CD4-positive, CD25-positive, alpha-beta regulatory T cell (primary cell): ENCODE results near the gene IL21R. TPM values are rescaled to one million over a fixed set of nuclear protein-coding genes. Genes with fewer than 3 reads are reported as not detected.
A peak's percentile ranks its signal among the peaks of the same experiment; 100 is the strongest.

Experiments
- ATAC-seq, 2 donors: fragments of 150-1000 bp; cut with Tn5 transposase; one replicate each; pipeline ENCODE4 v1.10.0; 2021; ENCODE audit warnings: low read depth in 2 of 2, moderate number of reproducible peaks in 2 of 2, moderate library complexity in 1 of 2
- DNase-seq, 3 donors: peaks; one replicate each; pipeline versions ENCODE4 v3.0.0 to v3.0.0-alpha.2; 2012 to 2022; ENCODE audit warnings: mixed read lengths in 1 of 3
- H3K27ac ChIP-seq: one replicate; pipeline ENCODE4 v1.7.0; 2013; ENCODE audit warnings: mild to moderate bottlenecking, low read length; ENCODE audit not compliant: insufficient read depth, poor library complexity, severe bottlenecking
- H3K27me3 ChIP-seq: one replicate; pipeline ENCODE4 v1.7.0; 2013; ENCODE audit warnings: low read length; ENCODE audit not compliant: control insufficient read depth, insufficient read depth
- H3K36me3 ChIP-seq: one replicate; pipeline ENCODE4 v1.7.0; 2013; ENCODE audit warnings: mild to moderate bottlenecking, low read length, moderate library complexity; ENCODE audit not compliant: control insufficient read depth, insufficient read depth
- H3K4me1 ChIP-seq: 2 replicates; pipeline ENCODE4 v1.7.0; 2013; ENCODE audit warnings: mild to moderate bottlenecking, low read length; ENCODE audit not compliant: insufficient read depth, control insufficient read depth, poor library complexity, severe bottlenecking
- H3K4me3 ChIP-seq: one replicate; pipeline ENCODE4 v1.7.0; 2013; ENCODE audit warnings: low read depth, mild to moderate bottlenecking, low read length, moderate library complexity
- H3K9me3 ChIP-seq, 2 experiments: 1 replicate in 1 of 2; 2 replicates in 1 of 2; pipeline ENCODE4 v1.7.0; 2013; ENCODE audit warnings: low read length in 2 of 2, mild to moderate bottlenecking in 1 of 2, moderate library complexity in 1 of 2; ENCODE audit not compliant: control insufficient read depth in 2 of 2
- H3K27ac Mint-ChIP-seq, 3 donors: one replicate each; pipeline ENCODE4 v1.8.0; 2020 to 2022; ENCODE audit warnings: mild to moderate bottlenecking in 3 of 3, mixed read lengths in 3 of 3, moderate library complexity in 2 of 3
- H3K27me3 Mint-ChIP-seq: one replicate; pipeline ENCODE4 v1.8.0; 2022; ENCODE audit warnings: mild to moderate bottlenecking, mixed read lengths
- H3K36me3 Mint-ChIP-seq: one replicate; pipeline ENCODE4 v1.8.0; 2020; ENCODE audit warnings: mixed read lengths
- H3K4me1 Mint-ChIP-seq, 4 donors: one replicate each; pipeline ENCODE4 v1.8.0; 2020 to 2022; ENCODE audit warnings: mixed read lengths in 4 of 4, mild to moderate bottlenecking in 1 of 4
- H3K4me3 Mint-ChIP-seq, 4 donors: one replicate each; pipeline ENCODE4 v1.8.0; 2020 to 2022; ENCODE audit warnings: mild to moderate bottlenecking in 4 of 4, mixed read lengths in 4 of 4, moderate library complexity in 3 of 4
- H3K9me3 Mint-ChIP-seq, 7 donors: one replicate each; pipeline ENCODE4 v1.8.0; 2020 to 2022; ENCODE audit warnings: mixed read lengths in 7 of 7, mild to moderate bottlenecking in 3 of 7, moderate library complexity in 2 of 7
- polyA plus RNA-seq, 4 donors: library from polyadenylated mRNA; unstranded; fragments of 300-500 nt; fragmentation: Illumina TruSeq; gene quantifications; one replicate each; pipeline ENCODE4 v1.2.3, GENCODE V29; 2021
- total RNA-seq: library from RNA; stranded (reverse); gene quantifications from one replicate; pipeline ENCODE4 v1.2.3, GENCODE V29; 2022

Gene IL21R
- total RNA-seq, result 63.1 TPM
- polyA plus RNA-seq, result 10 to 100 TPM; 34.3 to 50.7 (median 37.3) TPM

- Mint-ChIP-seq H3K4me1 (peaks cover under 1 to 74% (median 41%) of the 10 kb centered on the region in 4 donors), H3K36me3 (peaks cover 9% of the 10 kb centered on the region), H3K4me3 (peak within 1 kb of the TSS; percentile 95 to 98 (median 96)), H3K27ac (peak within 1 kb of the TSS; percentile 93 to 100 (median 98)), H3K27me3 (no peaks in the 10 kb centered on the region), H3K9me3 (peaks cover 0 to 3% (median 0%) of the 10 kb centered on the region in 7 donors)
- DNase-seq (peak; percentile 79 to 93 (median 88)), ATAC-seq (peak; percentile 81 to 84)
- no peaks in the 10 kb centered on the region for H3K36me3 ChIP-seq
- peaks cover 56% of the 10 kb centered on the region for H3K4me1 ChIP-seq
- H3K4me3 ChIP-seq, result peak within 1 kb of the TSS; percentile 94
- H3K27ac ChIP-seq, result peak within 1 kb of the TSS; percentile 89
- H3K27me3 ChIP-seq, result no peaks in the 10 kb centered on the region
- H3K9me3 ChIP-seq, result no peaks in the 10 kb centered on the region
Observed at GRCh38 chr16:27401768-27402568, at the start of gene IL21R. Gene IL21R, plus strand, starts transcription at chr16:27402174. Its CDS starts 27,898 bp downstream, at chr16:27430072.

- no peaks in the 10 kb centered on the region for H3K27me3 Mint-ChIP-seq
- peaks cover 83% of the 10 kb centered on the region for H3K36me3 ChIP-seq
- H3K4me1 Mint-ChIP-seq, result peaks cover 0 to 15% (median 9%) of the 10 kb centered on the region in 4 donors
- no peak for ATAC-seq
- H3K4me1 ChIP-seq, result no peaks in the 10 kb centered on the region
- no peaks in the 10 kb centered on the region for H3K27me3 ChIP-seq
- H3K36me3 Mint-ChIP-seq, result peaks cover 68% of the 10 kb centered on the region
- no peaks in the 10 kb centered on the region for H3K9me3 Mint-ChIP-seq
- peak overlapping the region in 2 of 3 donors; percentile 78 to 86 for H3K27ac Mint-ChIP-seq
- H3K4me3 Mint-ChIP-seq, result no peak overlapping the region
- H3K27ac ChIP-seq, result no peak overlapping the region
- H3K4me3 ChIP-seq, result no peak overlapping the region
- no peaks in the 10 kb centered on the region for H3K9me3 ChIP-seq
- no peak for DNase-seq
Observed at GRCh38 chr16:27353853-27354252, 48.1 kb upstream of the IL21R start.

GRCh38 chr16:27355610-27356009 is 46.4 kb upstream of the IL21R start:
- Histone ChIP-seq H3K27ac (no peak overlapping the region), H3K36me3 (peaks cover 81% of the 10 kb centered on the region), H3K4me1 (no peaks in the 10 kb centered on the region), H3K9me3 (peaks cover 0 to 7% of the 10 kb centered on the region in 2 experiments), H3K4me3 (no peak overlapping the region), H3K27me3 (no peaks in the 10 kb centered on the region)
- ATAC-seq, result peak in 1 of 2 donors; percentile 47
- Mint-ChIP-seq H3K27ac (peak overlapping the region in 2 of 3 donors; percentile 77 to 78), H3K36me3 (peaks cover 60% of the 10 kb centered on the region), H3K9me3 (no peaks in the 10 kb centered on the region), H3K27me3 (no peaks in the 10 kb centered on the region), H3K4me1 (peaks cover 0 to 9% (median 6%) of the 10 kb centered on the region in 4 donors), H3K4me3 (peak overlapping the region in 1 of 4 donors; percentile 65)
- peak in 2 of 3 donors; percentile 33 to 48 for DNase-seq

DNA sequence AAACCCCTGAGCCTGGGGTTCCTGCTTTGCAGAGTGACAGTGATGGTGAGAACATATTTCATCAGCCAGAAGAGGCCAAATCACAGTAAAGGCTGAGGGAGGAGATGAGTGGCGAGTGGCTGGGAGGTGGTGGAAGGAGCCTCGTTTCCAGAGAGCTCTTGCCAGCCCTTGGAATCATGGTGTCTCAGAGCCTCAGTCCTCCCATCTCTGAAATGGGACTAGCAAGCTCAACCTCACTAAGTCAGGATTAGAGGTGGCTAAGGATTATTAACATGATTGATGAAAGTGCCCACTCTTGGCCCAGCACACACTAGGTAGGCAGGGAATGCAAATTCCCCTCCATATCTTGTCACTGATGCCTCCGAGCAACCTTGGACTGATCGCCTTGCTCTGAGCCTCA is 45.2 kb upstream of the IL21R start:
- no peak for DNase-seq
- H3K27me3 Mint-ChIP-seq, result no peaks in the 10 kb centered on the region
- no peak overlapping the region for H3K27ac ChIP-seq

GRCh38 chr16:27359051-27359450 is 42.9 kb upstream of the IL21R start:
- ATAC-seq (no peak), DNase-seq (no peak)
- H3K9me3 ChIP-seq, result peaks cover 0 to 7% of the 10 kb centered on the region in 2 experiments
- Mint-ChIP-seq H3K27me3 (no peaks in the 10 kb centered on the region), H3K4me3 (no peak overlapping the region), H3K4me1 (peaks cover 0 to 17% (median 8%) of the 10 kb centered on the region in 4 donors), H3K36me3 (peaks cover 48% of the 10 kb centered on the region), H3K9me3 (no peaks in the 10 kb centered on the region), H3K27ac (peak overlapping the region in 2 of 3 donors; percentile 26 to 88)
- no peak overlapping the region for H3K27ac ChIP-seq
- no peak overlapping the region for H3K4me3 ChIP-seq
- no peaks in the 10 kb centered on the region for H3K4me1 ChIP-seq
- H3K36me3 ChIP-seq, result peaks cover 84% of the 10 kb centered on the region
- no peaks in the 10 kb centered on the region for H3K27me3 ChIP-seq

More for the DNA sequence above, 45.2 kb upstream of the IL21R start:
- H3K4me3 Mint-ChIP-seq, result no peak overlapping the region
- H3K27ac Mint-ChIP-seq, result peak overlapping the region in 1 of 3 donors; percentile 65
- H3K4me1 ChIP-seq, result no peaks in the 10 kb centered on the region
- H3K36me3 ChIP-seq, result peaks cover 85% of the 10 kb centered on the region
- no peak for ATAC-seq
- H3K9me3 ChIP-seq, result peaks cover 0 to 7% of the 10 kb centered on the region in 2 experiments
- H3K4me1 Mint-ChIP-seq, result peaks cover 0 to 9% (median 7%) of the 10 kb centered on the region in 4 donors
- no peaks in the 10 kb centered on the region for H3K9me3 Mint-ChIP-seq
- no peak overlapping the region for H3K4me3 ChIP-seq
- no peaks in the 10 kb centered on the region for H3K27me3 ChIP-seq
- H3K36me3 Mint-ChIP-seq, result peaks cover 53% of the 10 kb centered on the region

- H3K27me3 Mint-ChIP-seq, result no peaks in the 10 kb centered on the region
- peaks cover 79% of the 10 kb centered on the region for H3K36me3 ChIP-seq
- H3K4me1 Mint-ChIP-seq, result peaks cover 0 to 23% (median 10%) of the 10 kb centered on the region in 4 donors
- no peak overlapping the region for H3K4me3 Mint-ChIP-seq
- H3K27ac ChIP-seq, result no peak overlapping the region
- peaks cover 0 to 7% of the 10 kb centered on the region in 2 experiments for H3K9me3 ChIP-seq
- no peaks in the 10 kb centered on the region for H3K27me3 ChIP-seq
- H3K9me3 Mint-ChIP-seq, result no peaks in the 10 kb centered on the region
- no peak for DNase-seq
- peaks cover 1% of the 10 kb centered on the region for H3K4me1 ChIP-seq
- peak overlapping the region in 2 of 3 donors; percentile 26 to 88 for H3K27ac Mint-ChIP-seq
- H3K4me3 ChIP-seq, result no peak overlapping the region
- H3K36me3 Mint-ChIP-seq, result peaks cover 48% of the 10 kb centered on the region
- no peak for ATAC-seq
Observed at GRCh38 chr16:27359615-27360014, 42.4 kb upstream of the IL21R start.

GRCh38 chr16:27361987-27362386 is 40.0 kb upstream of the IL21R start:
- Histone ChIP-seq H3K36me3 (peaks cover 56% of the 10 kb centered on the region), H3K27me3 (no peaks in the 10 kb centered on the region), H3K9me3 (peaks cover 0 to 7% of the 10 kb centered on the region in 2 experiments), H3K27ac (no peak overlapping the region), H3K4me3 (no peak overlapping the region), H3K4me1 (peaks cover 15% of the 10 kb centered on the region)
- Mint-ChIP-seq H3K4me3 (peak overlapping the region in 1 of 4 donors; percentile 34), H3K36me3 (peaks cover 34% of the 10 kb centered on the region), H3K27me3 (no peaks in the 10 kb centered on the region), H3K9me3 (no peaks in the 10 kb centered on the region), H3K27ac (peak overlapping the region in 2 of 3 donors; percentile 55 to 91), H3K4me1 (peaks cover 4 to 40% (median 10%) of the 10 kb centered on the region in 4 donors)
- ATAC-seq, result no peak
- DNase-seq, result no peak
